ENCODE results near the gene LINC00305. TPM values are rescaled to one million over a fixed set of nuclear protein-coding genes. Genes with fewer than 3 reads are reported as not detected.

The LINC00305 gene
- total and polyA plus RNA-seq, 2 of the 8 experiments (the other 6 are each of a cell fraction or from before 2014, with no cell fraction given), result not detected

- POLR2A ChIA-PET (ENCODE audit: partially characterized antibody), result no interaction called here
- Histone ChIP-seq H3K79me2 (ENCODE audit: control insufficient read depth in 1 of 2, insufficient read depth in 2 of 2, low read length in 2 of 2) (no peaks in the 10 kb centered on the region), H2AK5ac (ENCODE audit: low read depth, low read length) (no peak overlapping the region), H3K9ac (replicated peaks in 1 of 4; ENCODE audit: extremely low read depth in 1 of 4, low read depth in 3 of 4, low read length in 3 of 4) (no peak overlapping the region), H3K56ac (replicated peaks; ENCODE audit: insufficient read length, low read depth, low read length) (no peak overlapping the region), H2BK5ac (ENCODE audit: low read depth, low read length) (no peak overlapping the region), H3K4ac (replicated peaks; ENCODE audit: insufficient read length, low read depth, low read length) (no peak overlapping the region), H2AFZ (ENCODE audit: low read length) (no peak overlapping the region), H4K91ac (replicated peaks; ENCODE audit: insufficient read length, low read length) (no peak overlapping the region), H4K5ac (ENCODE audit: insufficient read length, low read depth, low read length) (no peak overlapping the region), H3K14ac (ENCODE audit: insufficient read length) (no peak overlapping the region), H3K4me2 (ENCODE audit: insufficient read depth in 1 of 2, low read depth in 2 of 2, low read length in 2 of 2) (no peak overlapping the region), H3K9me3 (ENCODE audit: insufficient read depth in 2 of 2, low read depth in 1 of 2, low read length in 1 of 2) (no peaks in the 10 kb centered on the region), H2BK15ac (ENCODE audit: low read length) (no peak overlapping the region), H2BK12ac (ENCODE audit: low read depth, low read length) (no peak overlapping the region), H4K20me1 (replicated peaks in 1 of 2; ENCODE audit: control insufficient read depth in 1 of 2, insufficient read depth in 2 of 2, low read length in 2 of 2) (no peaks in the 10 kb centered on the region), H2BK120ac (replicated peaks; ENCODE audit: low read depth, low read length) (no peak overlapping the region), H3K27me3 (replicated peaks in 1 of 4; ENCODE audit: control insufficient read depth in 3 of 4, extremely low read depth in 1 of 4, insufficient read depth in 3 of 4, low read length in 3 of 4) (no peaks in the 10 kb centered on the region), H3K23ac (ENCODE audit: insufficient read length) (no peak overlapping the region), H3K27ac (ENCODE audit: low read depth, low read length) (no peak overlapping the region), H2BK20ac (ENCODE audit: low read length) (no peak overlapping the region), H4K8ac (ENCODE audit: extremely low read depth, insufficient read depth, low read length) (no peak overlapping the region), H3K23me2 (ENCODE audit: low read depth, low read length) (no peaks in the 10 kb centered on the region), H3K18ac (ENCODE audit: extremely low read depth, low read length) (no peak overlapping the region), H3K4me1 (replicated peaks in 1 of 4; ENCODE audit: control insufficient read depth in 3 of 4, insufficient read depth in 4 of 4, low read length in 3 of 4) (peaks cover 0 to 5% (median 1%) of the 10 kb centered on the region in 4 experiments; a peak in 2 of 7 replicates), H3K4me3 (ENCODE audit: extremely low read depth in 1 of 4, insufficient read depth in 2 of 4, low read depth in 3 of 4, low read length in 4 of 4) (no peak overlapping the region), H3K36me3 (ENCODE audit: control insufficient read depth in 2 of 4, insufficient read depth in 4 of 4, low read length in 3 of 4) (no peaks in the 10 kb centered on the region; a peak in 1 of 8 replicates), H3K79me1 (ENCODE audit: low read depth, low read length) (no peaks in the 10 kb centered on the region)
- TF ChIP-seq HDAC2 (IDR thresholded peaks at IDR 0.05; ENCODE audit: borderline replicate concordance in 1 of 2, low read depth in 2 of 2, low read length in 2 of 2) (no peak), FOSL1 (IDR thresholded peaks at IDR 0.05; ENCODE audit: insufficient read depth, low read depth, low read length) (no peak), SIX5 (IDR thresholded peaks at IDR 0.05; ENCODE audit: low read depth, low read length) (no peak), CTBP2 (IDR thresholded peaks at IDR 0.05; ENCODE audit: borderline replicate concordance, insufficient read depth, insufficient read length, low read length) (no peak), KDM5A (IDR thresholded peaks at IDR 0.05; ENCODE audit: low read length) (no peak), SUZ12 (IDR thresholded peaks at IDR 0.05; ENCODE audit: low read length) (no peak)
- DNase-seq (ENCODE audit: low read depth in 1 of 2, low spot score in 2 of 2) (no peak), FAIRE-seq (no peak)
- CTCF ChIA-PET (ENCODE audit: partially characterized antibody), result interaction anchor here (0.6 to 1.8 kb wide), 11 partner anchors 9 to 313 kb away, joined by 3 to 9 read pairs (median 5); no protein-coding TSS in a partner anchor
- WGBS, 2 experiments (ENCODE audit: extremely low coverage in 1 of 2, insufficient coverage in 1 of 2, insufficient read length in 1 of 2, insufficient replicate concordance in 2 of 2, low coverage in 1 of 2, low lambda C conversion rate in 2 of 2, missing lambda C conversion rate in 1 of 2), result 76% methylated on average over 1 of the region's 1 CpG; no CpG with 5 or more reads in 1 of the 2 experiments
Measured at GRCh38 chr18:64095056-64095455, 53.8 kb downstream of the LINC00305 start.
